Heart right ventricle (tissue), 16 donors: ENCODE data around the gene FOXP4. TPM values are rescaled to one million over a fixed set of nuclear protein-coding genes. Genes with fewer than 3 reads are reported as not detected.

Source experiments
- ATAC-seq, 8 donors: fragments of 200-7000 bp; cut with Tn5 transposase; one replicate each; pipeline ENCODE4 v1.9.1; 2020; ENCODE audit warnings: mild to moderate bottlenecking in 8 of 8, moderate library complexity in 8 of 8, moderate number of reproducible peaks in 1 of 8
- DNase-seq, 2 donors: peaks; one replicate each; pipeline ENCODE4 v3.0.0-alpha.2; 2020
- H3K27ac ChIP-seq, 10 donors: fragments of 200-600 bp; sonication (generic) in 2 of 10; one replicate each; pipeline versions ENCODE4 v1.5.0 to v1.8.0; 2020 to 2022; ENCODE audit warnings: mild to moderate bottlenecking in 3 of 10
- H3K27me3 ChIP-seq, 7 donors: fragments of 200-600 bp; one replicate each; pipeline ENCODE4 v1.8.0; 2021 to 2022; ENCODE audit warnings: mild to moderate bottlenecking in 2 of 7
- H3K36me3 ChIP-seq, 9 donors: fragments of 200-600 bp; sonication (generic) in 1 of 9; one replicate each; pipeline versions ENCODE4 v1.5.0 to v1.8.0; 2020 to 2022; ENCODE audit warnings: mild to moderate bottlenecking in 2 of 9
- H3K4me1 ChIP-seq, 9 donors: fragments of 200-600 bp; sonication (generic) in 1 of 9; one replicate each; pipeline versions ENCODE4 v1.5.0 to v1.8.0; 2020 to 2022; ENCODE audit warnings: mild to moderate bottlenecking in 4 of 9
- H3K4me3 ChIP-seq, 10 donors: fragments of 200-600 bp; sonication (generic) in 2 of 10; one replicate each; pipeline versions ENCODE4 v1.5.0 to v1.8.0; 2020 to 2022; ENCODE audit warnings: mild to moderate bottlenecking in 7 of 10, moderate library complexity in 2 of 10
- H3K9me3 ChIP-seq, 11 donors: fragments of 200-600 bp in 10 of 11; sonication (generic) in 2 of 11; one replicate each; pipeline versions ENCODE4 v1.5.0 to v1.8.0; 2013 to 2022; ENCODE audit warnings: mild to moderate bottlenecking in 2 of 11, control low read depth in 1 of 11, moderate library complexity in 1 of 11
- WGBS, 2 donors: extraction: QIAGEN DNeasy Blood & Tissue Kit; methylation state at CpG; one replicate each; pipeline ENCODE4 v1.1.7; 2013; ENCODE audit warnings: inconsistent platforms in 1 of 2; 5-methylcytosine and 5-hydroxymethylcytosine counted together
- intact Hi-C, 10 donors: fragments of 100-400 bp; cut with DNase I; formaldehyde crosslinking; loops; one replicate each; pipeline versions ENCODE4 v1.11.1 to v1.14.2; 2022
- polyA plus RNA-seq, 2 donors: library from polyadenylated mRNA; stranded (reverse); fragments of 200-250 nt; gene quantifications; one replicate each; pipeline ENCODE4 v1.2.3, GENCODE V29; 2013
- total RNA-seq, 10 donors: library from RNA; stranded (reverse); fragmentation: NEBNext Ultra II Directional in 3 of 10; extraction: Animal tissue kit (Norgen Biotek cat#: 25700) in 3 of 10; gene quantifications; one replicate each; pipeline versions ENCODE4 v1.2.1 to v1.2.4, GENCODE V29; 2021 to 2023
- TF ChIP-seq, protein P1 (sequence below), 9 donors: fragments of 200-600 bp; sonication (generic) in 2 of 9; IDR thresholded peaks; one replicate each; pipeline versions ENCODE4 v1.5.0 to v1.8.0; 2021 to 2022; ENCODE audit warnings: antibody characterized with exemption in 9 of 9, mild to moderate bottlenecking in 5 of 9, moderate library complexity in 1 of 9
- donor health status: Arrhythmogenic right ventricular cardiomyopathy.
- donor health status: ischemic (EF 13 %, LVEDD 7.1; RV severe dilation, severe dysfunction).
- donor health status: healthy with polysubstance abuse.
- donor health status: DM: no; HTN: yes; CAD: no.
- donor health status: DM: no; HTN: no; CAD: no.
- donor health status: ischemic (EF 25% LVEDD 6.9; RV normal size, moderate dysfunction).
- donor health status: ischemic (EF 25% LVEDD 5.7; RV mildly dilated, moderate dysfunction).
- donor health status: healthy.
- donor health status: DM: yes; HTN: yes; CAD: no.
- donor health status: Ischemic cardiomyopathy.
- donor health status: ischemic (EF 35%, LVEDD 5.7; RV mildly dilated, moderate dysfunction).
- donor health status: nonischemic (EF 11% LVEDD 7.7; RV severe dilation, severe dysfunction).
- donor health status: DM: yes; HTN: yes; CAD: no.
- donor health status: PGD.
- donor health status: ischemic (EF 29% LVEDD 5.4; RV normal size, mild dysfunction).
- donor health status: nonischemic (EF 23%, LVEDD 6.1; RV moderate dilation, normal function).

FOXP4 gene
- total and polyA plus RNA-seq, 12 donors, result 8.9 to 18.0 (median 13.6) TPM

GRCh38 chr6:41545247-41545702 is 906 bp upstream of the FOXP4 start:
- Histone ChIP-seq H3K4me3 (peak overlapping the region in 9 of 10 donors; percentile 73 to 97 (median 81)), H3K9me3 (no peaks in the 10 kb centered on the region), H3K36me3 (no peaks in the 10 kb centered on the region), H3K27me3 (peaks cover 0 to 46% (median 14%) of the 10 kb centered on the region in 7 donors), H3K4me1 (peaks cover 11 to 41% (median 32%) of the 10 kb centered on the region in 9 donors), H3K27ac (no peak overlapping the region)
- TF ChIP-seq, protein P1, sequence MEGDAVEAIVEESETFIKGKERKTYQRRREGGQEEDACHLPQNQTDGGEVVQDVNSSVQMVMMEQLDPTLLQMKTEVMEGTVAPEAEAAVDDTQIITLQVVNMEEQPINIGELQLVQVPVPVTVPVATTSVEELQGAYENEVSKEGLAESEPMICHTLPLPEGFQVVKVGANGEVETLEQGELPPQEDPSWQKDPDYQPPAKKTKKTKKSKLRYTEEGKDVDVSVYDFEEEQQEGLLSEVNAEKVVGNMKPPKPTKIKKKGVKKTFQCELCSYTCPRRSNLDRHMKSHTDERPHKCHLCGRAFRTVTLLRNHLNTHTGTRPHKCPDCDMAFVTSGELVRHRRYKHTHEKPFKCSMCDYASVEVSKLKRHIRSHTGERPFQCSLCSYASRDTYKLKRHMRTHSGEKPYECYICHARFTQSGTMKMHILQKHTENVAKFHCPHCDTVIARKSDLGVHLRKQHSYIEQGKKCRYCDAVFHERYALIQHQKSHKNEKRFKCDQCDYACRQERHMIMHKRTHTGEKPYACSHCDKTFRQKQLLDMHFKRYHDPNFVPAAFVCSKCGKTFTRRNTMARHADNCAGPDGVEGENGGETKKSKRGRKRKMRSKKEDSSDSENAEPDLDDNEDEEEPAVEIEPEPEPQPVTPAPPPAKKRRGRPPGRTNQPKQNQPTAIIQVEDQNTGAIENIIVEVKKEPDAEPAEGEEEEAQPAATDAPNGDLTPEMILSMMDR (IDR thresholded peaks at IDR 0.05), result no peak
- ATAC-seq (no peak), DNase-seq (no peak)
- intact Hi-C loops, result loop anchor here in 3 of 10 donors (5.0 kb wide), 3 partner anchors 37 to 47 kb away; no protein-coding TSS in a partner anchor
- 21% methylated on average over 15 of the region's 15 CpGs for WGBS, 2 donors

- DNase-seq (no peak), ATAC-seq (peak in 4 of 8 donors; percentile 7 to 68 (median 24))
- TF ChIP-seq, protein P1 (IDR thresholded peaks at IDR 0.05), result no peak
- intact Hi-C loops, result loop anchor here in 3 of 10 donors (5.0 kb wide), 3 partner anchors 36 to 46 kb away; no protein-coding TSS in a partner anchor
- Histone ChIP-seq H3K4me3 (peak overlapping the region; percentile 65 to 97 (median 78)), H3K9me3 (no peaks in the 10 kb centered on the region), H3K27ac (peak overlapping the region; percentile 71 to 87 (median 82)), H3K4me1 (peaks cover 11 to 53% (median 32%) of the 10 kb centered on the region in 9 donors), H3K27me3 (peaks cover 0 to 46% (median 14%) of the 10 kb centered on the region in 7 donors), H3K36me3 (peaks cover 0 to 5% (median 0%) of the 10 kb centered on the region in 9 donors)
- WGBS, 2 donors, result 0 to 1% methylated on average over 31 to 67 of the region's 67 CpGs
Measured at GRCh38 chr6:41546475-41546865, 289 bp downstream of the FOXP4 start.

DNA sequence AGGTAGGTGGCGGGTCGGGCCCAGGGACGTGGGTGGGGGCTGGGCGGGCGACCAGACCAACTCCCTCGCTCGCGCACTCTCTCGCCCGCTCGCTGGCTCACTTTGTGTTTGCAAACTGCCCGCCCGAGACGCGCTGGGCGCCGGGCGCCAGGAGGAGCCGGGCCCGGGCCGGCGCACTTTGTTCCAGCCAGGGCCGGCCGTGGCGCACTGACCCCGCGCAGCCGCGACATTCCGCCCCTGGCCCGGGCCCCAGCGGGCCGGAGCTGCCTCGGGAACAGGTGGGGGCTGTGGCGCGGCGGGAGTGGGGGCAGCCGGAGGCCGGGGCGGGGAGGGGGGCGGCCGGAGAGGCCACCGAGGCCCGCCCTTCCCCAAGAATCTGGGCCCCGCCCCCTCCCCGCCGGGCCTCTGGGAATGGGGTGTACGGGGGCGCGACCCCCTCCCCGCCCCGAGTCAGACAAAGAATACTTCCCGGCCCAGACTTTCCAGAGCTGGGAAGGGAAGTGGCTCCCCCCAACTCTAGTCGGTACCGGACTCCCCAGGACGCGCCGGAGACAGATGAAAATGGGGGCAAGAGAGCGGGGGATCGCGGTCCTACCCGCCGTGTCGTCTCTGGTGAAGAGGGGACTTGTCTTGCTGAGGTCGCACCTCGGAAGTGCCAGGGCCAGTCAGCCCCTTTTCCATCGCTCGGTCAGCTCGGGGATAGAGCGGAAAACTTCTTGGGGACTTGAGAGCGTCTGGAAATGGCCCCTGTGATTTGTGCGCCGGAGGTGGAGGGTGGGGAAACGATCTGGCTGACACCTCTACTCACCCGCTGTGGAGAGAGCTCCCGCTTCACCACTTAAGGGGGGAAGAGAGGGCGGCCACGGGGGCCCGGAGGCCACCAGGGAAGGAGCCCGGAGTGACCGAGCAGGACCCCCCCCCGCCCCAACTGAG is 951 bp downstream of the FOXP4 start:
- TF ChIP-seq, protein P1 (IDR thresholded peaks at IDR 0.05), result no peak
- no peak for DNase-seq
- 1% methylated on average over 72 to 81 of the region's 82 CpGs for WGBS, 2 donors
- Histone ChIP-seq H3K9me3 (no peaks in the 10 kb centered on the region), H3K4me3 (peak overlapping the region; percentile 65 to 97 (median 78)), H3K36me3 (peaks cover 0 to 5% (median 0%) of the 10 kb centered on the region in 9 donors), H3K4me1 (peaks cover 11 to 59% (median 33%) of the 10 kb centered on the region in 9 donors), H3K27ac (peak overlapping the region; percentile 71 to 87 (median 82)), H3K27me3 (peaks cover 0 to 46% (median 14%) of the 10 kb centered on the region in 7 donors)
- intact Hi-C loops, result loop anchor here in 3 of 10 donors (5.0 kb wide), 3 partner anchors 35 to 45 kb away; no protein-coding TSS in a partner anchor
- ATAC-seq, result peak; percentile 17 to 63 (median 35)

- Histone ChIP-seq H3K4me1 (peaks cover 11 to 62% (median 33%) of the 10 kb centered on the region in 9 donors), H3K4me3 (peak overlapping the region; percentile 65 to 97 (median 78)), H3K36me3 (peaks cover 0 to 7% (median 0%) of the 10 kb centered on the region in 9 donors), H3K27ac (peak overlapping the region in 4 of 10 donors; percentile 71 to 87 (median 80)), H3K9me3 (no peaks in the 10 kb centered on the region), H3K27me3 (peaks cover 0 to 46% (median 14%) of the 10 kb centered on the region in 7 donors)
- DNase-seq, result no peak
- 11 to 14% methylated on average over 21 of the region's 21 CpGs for WGBS, 2 donors
- ATAC-seq, result peak in 2 of 8 donors; percentile 6 to 8
- intact Hi-C loops, result loop anchor here in 3 of 10 donors (5.0 kb wide), 3 partner anchors 35 to 45 kb away; no protein-coding TSS in a partner anchor
- TF ChIP-seq, protein P1 (IDR thresholded peaks at IDR 0.05), result no peak
Measured at GRCh38 chr6:41547799-41548097, 1.6 kb downstream of the FOXP4 start.
